GM12873 (cell line): ENCODE measurements around the gene ERC2.

ENCODE experiments used
- CTCF ChIP-seq: IDR thresholded peaks from 2 replicates; pipeline ENCODE4 v1.5.1; 2012; ENCODE audit warnings: low read depth, mild to moderate bottlenecking, moderate library complexity, low read length, control low read depth; ENCODE audit not compliant: insufficient read depth; ENCODE audit errors: missing control alignments

Gene ERC2

GRCh38 chr3:56052188-56052587 is 416.1 kb downstream of the ERC2 start:
- TF ChIP-seq CTCF: no peak

GRCh38 chr3:56051052-56051451 is 417.2 kb downstream of the ERC2 start:
- no peak for TF ChIP-seq CTCF

GRCh38 chr3:56048946-56049345 is 419.3 kb downstream of the ERC2 start:
- TF ChIP-seq CTCF: no peak

GRCh38 chr3:56048331-56048730 is 419.9 kb downstream of the ERC2 start:
- no peak for TF ChIP-seq CTCF

GRCh38 chr3:56042326-56042951 is 425.8 kb downstream of the ERC2 start:
- peak; percentile 32 for TF ChIP-seq CTCF

GRCh38 chr3:56025326-56025725 is 442.9 kb downstream of the ERC2 start:
- no peak for TF ChIP-seq CTCF

GRCh38 chr3:56023546-56023945 is 444.7 kb downstream of the ERC2 start:
- no peak for TF ChIP-seq CTCF
